ENCODE results near the gene PRR36.

PRR36 gene

DNA sequence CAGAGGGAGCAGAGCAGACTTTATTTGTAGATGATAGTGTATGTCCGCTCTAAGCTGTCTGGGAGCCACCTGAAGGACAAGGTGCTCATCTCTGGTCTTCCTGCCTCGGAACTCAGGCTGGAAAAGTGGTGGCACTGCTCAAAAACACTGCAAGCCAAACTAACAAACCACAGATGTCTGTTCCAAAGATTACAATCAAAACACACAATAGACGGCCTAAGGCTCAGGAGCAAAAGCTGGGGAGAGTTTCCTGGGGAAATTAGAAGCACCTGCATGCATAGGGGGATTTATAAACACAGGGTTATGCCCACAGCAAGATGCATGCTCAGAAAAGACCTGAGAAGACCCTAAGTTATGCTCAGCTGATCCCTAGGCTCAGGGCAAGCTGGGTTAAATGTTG is 53.6 kb downstream of the PRR36 start:
- TF ChIP-seq GABPA (IDR thresholded peaks at IDR 0.05; ENCODE audit: low read depth) (no peak), POLR2AphosphoS5 (IDR thresholded peaks at IDR 0.05; ENCODE audit: low read depth) (no peak), SPI1 (IDR thresholded peaks at IDR 0.05; ENCODE audit: borderline replicate concordance, low read depth) (no peak)
- TF ChIP-seq, protein P1, sequence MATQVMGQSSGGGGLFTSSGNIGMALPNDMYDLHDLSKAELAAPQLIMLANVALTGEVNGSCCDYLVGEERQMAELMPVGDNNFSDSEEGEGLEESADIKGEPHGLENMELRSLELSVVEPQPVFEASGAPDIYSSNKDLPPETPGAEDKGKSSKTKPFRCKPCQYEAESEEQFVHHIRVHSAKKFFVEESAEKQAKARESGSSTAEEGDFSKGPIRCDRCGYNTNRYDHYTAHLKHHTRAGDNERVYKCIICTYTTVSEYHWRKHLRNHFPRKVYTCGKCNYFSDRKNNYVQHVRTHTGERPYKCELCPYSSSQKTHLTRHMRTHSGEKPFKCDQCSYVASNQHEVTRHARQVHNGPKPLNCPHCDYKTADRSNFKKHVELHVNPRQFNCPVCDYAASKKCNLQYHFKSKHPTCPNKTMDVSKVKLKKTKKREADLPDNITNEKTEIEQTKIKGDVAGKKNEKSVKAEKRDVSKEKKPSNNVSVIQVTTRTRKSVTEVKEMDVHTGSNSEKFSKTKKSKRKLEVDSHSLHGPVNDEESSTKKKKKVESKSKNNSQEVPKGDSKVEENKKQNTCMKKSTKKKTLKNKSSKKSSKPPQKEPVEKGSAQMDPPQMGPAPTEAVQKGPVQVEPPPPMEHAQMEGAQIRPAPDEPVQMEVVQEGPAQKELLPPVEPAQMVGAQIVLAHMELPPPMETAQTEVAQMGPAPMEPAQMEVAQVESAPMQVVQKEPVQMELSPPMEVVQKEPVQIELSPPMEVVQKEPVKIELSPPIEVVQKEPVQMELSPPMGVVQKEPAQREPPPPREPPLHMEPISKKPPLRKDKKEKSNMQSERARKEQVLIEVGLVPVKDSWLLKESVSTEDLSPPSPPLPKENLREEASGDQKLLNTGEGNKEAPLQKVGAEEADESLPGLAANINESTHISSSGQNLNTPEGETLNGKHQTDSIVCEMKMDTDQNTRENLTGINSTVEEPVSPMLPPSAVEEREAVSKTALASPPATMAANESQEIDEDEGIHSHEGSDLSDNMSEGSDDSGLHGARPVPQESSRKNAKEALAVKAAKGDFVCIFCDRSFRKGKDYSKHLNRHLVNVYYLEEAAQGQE (IDR thresholded peaks at IDR 0.05; ENCODE audit: insufficient replicate concordance, low read depth) = no peak
- TF ChIP-seq, protein P2, sequence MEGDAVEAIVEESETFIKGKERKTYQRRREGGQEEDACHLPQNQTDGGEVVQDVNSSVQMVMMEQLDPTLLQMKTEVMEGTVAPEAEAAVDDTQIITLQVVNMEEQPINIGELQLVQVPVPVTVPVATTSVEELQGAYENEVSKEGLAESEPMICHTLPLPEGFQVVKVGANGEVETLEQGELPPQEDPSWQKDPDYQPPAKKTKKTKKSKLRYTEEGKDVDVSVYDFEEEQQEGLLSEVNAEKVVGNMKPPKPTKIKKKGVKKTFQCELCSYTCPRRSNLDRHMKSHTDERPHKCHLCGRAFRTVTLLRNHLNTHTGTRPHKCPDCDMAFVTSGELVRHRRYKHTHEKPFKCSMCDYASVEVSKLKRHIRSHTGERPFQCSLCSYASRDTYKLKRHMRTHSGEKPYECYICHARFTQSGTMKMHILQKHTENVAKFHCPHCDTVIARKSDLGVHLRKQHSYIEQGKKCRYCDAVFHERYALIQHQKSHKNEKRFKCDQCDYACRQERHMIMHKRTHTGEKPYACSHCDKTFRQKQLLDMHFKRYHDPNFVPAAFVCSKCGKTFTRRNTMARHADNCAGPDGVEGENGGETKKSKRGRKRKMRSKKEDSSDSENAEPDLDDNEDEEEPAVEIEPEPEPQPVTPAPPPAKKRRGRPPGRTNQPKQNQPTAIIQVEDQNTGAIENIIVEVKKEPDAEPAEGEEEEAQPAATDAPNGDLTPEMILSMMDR (IDR thresholded peaks at IDR 0.05; ENCODE audit: insufficient read depth, low read length) = no peak
- DNase-seq (ENCODE audit: low read depth in 1 of 2, low spot score in 1 of 2) = no peak
- Histone ChIP-seq H3K27me3 (ENCODE audit: insufficient read depth, poor library complexity, severe bottlenecking) (no peaks in the 10 kb centered on the region), H3K4me3 (replicated peaks; ENCODE audit: insufficient read depth, low read length) (no peak overlapping the region), H3K27ac (replicated peaks) (no peak overlapping the region)

DNA sequence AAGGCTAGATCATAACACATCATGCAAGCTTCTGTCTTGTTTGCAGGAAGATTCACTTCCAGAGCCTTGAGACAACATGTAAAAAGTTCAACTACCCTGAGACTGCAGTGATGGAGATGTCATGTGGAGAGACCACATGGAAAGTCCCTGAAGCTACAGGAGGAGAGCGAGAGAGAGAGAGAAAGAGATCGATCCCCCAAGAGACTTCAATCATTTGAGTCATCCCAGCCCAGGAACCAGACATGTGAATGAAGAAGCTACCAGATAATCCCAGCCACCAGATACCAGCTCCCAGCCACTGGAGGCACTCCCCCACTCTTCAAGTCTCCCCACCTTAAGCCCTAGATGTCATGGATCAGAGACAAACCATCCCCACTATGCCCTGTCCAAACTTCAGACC is 54.9 kb downstream of the PRR36 start:
- H3K4me3 ChIP-seq (replicated peaks; ENCODE audit: insufficient read depth, low read length) = no peak overlapping the region

DNA sequence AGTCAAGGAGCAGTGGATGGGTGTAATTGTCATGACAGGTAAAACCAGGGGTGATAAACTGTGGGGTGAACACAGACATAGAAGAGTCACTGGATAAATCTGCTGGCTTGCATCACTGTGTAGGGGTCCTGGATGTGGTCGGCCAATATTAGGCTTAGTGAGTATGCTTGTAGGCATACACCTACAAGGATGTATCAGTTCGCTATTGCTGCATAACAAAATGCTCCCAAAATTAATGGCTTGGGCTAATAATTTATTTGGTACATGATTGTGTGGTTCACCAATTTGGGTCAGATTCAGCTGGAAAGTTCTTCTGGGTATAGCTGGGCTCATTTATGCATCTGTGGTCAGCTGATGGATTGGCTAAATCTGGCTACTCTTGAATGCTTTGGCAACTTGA is 55.4 kb downstream of the PRR36 start:
- no peak for TF ChIP-seq SPI1 (IDR thresholded peaks at IDR 0.05; ENCODE audit: borderline replicate concordance, low read depth)
- TF ChIP-seq, protein P1 (IDR thresholded peaks at IDR 0.05; ENCODE audit: insufficient replicate concordance, low read depth) = no peak
- no peak for TF ChIP-seq POLR2AphosphoS5 (IDR thresholded peaks at IDR 0.05; ENCODE audit: low read depth)
- TF ChIP-seq, protein P2 (IDR thresholded peaks at IDR 0.05; ENCODE audit: insufficient read depth, low read length) = no peak
- TF ChIP-seq GABPA (IDR thresholded peaks at IDR 0.05; ENCODE audit: low read depth) = no peak
- no peak for DNase-seq (ENCODE audit: low read depth in 1 of 2, low spot score in 1 of 2)
- Histone ChIP-seq H3K27me3 (ENCODE audit: insufficient read depth, poor library complexity, severe bottlenecking) (no peaks in the 10 kb centered on the region), H3K4me3 (replicated peaks; ENCODE audit: insufficient read depth, low read length) (no peak overlapping the region), H3K27ac (replicated peaks) (no peak overlapping the region)

More for the DNA sequence above, 54.9 kb downstream of the PRR36 start:
- H3K27me3 ChIP-seq (ENCODE audit: insufficient read depth, poor library complexity, severe bottlenecking) = no peaks in the 10 kb centered on the region
- H3K27ac ChIP-seq (replicated peaks) = no peak overlapping the region
- TF ChIP-seq SPI1 (IDR thresholded peaks at IDR 0.05; ENCODE audit: borderline replicate concordance, low read depth) = no peak
- TF ChIP-seq, protein P1 (IDR thresholded peaks at IDR 0.05; ENCODE audit: insufficient replicate concordance, low read depth) = no peak
- TF ChIP-seq, protein P2 (IDR thresholded peaks at IDR 0.05; ENCODE audit: insufficient read depth, low read length) = no peak
- TF ChIP-seq POLR2AphosphoS5 (IDR thresholded peaks at IDR 0.05; ENCODE audit: low read depth) = no peak
- no peak for TF ChIP-seq GABPA (IDR thresholded peaks at IDR 0.05; ENCODE audit: low read depth)
- no peak for DNase-seq (ENCODE audit: low read depth in 1 of 2, low spot score in 1 of 2)
